Activated naive CD4-positive, alpha-beta T cell treated with anti-CD3 and anti-CD28 coated beads for 36 hours (primary cell): Measurements from ENCODE around the gene KAT6B. TPM values are rescaled to one million over a fixed set of nuclear protein-coding genes. Genes with fewer than 3 reads are reported as not detected.
"Not testable (repeated sequence)": the region's sequence is repeated elsewhere in the genome, so short reads cannot be mapped to it uniquely, and the experiment has no call there.

Experiments used
- CTCF ChIA-PET: fragments of 350-600 bp; sonication (Branson Sonifier 250); formaldehyde crosslinking; loops from one replicate; lab custom pipeline; 2021; ENCODE audit warnings: antibody characterized with exemption; lab: Charles Lee
- DNase-seq: peaks from one replicate; pipeline ENCODE4 v3.0.0-alpha.2; 2020
- H3K27ac Mint-ChIP-seq: one replicate; pipeline ENCODE4 v1.8.0; 2021; ENCODE audit warnings: mild to moderate bottlenecking, mixed read lengths
- H3K27me3 Mint-ChIP-seq: one replicate; pipeline ENCODE4 v1.8.0; 2021; ENCODE audit warnings: low read depth, mixed read lengths
- H3K36me3 Mint-ChIP-seq: one replicate; pipeline ENCODE4 v1.8.0; 2021; ENCODE audit warnings: low read depth, mixed read lengths
- H3K4me1 Mint-ChIP-seq: one replicate; pipeline ENCODE4 v1.8.0; 2021; ENCODE audit warnings: low read depth, mixed read lengths
- H3K4me3 Mint-ChIP-seq: one replicate; pipeline ENCODE4 v1.8.0; 2021; ENCODE audit warnings: mild to moderate bottlenecking, moderate library complexity, mixed read lengths
- H3K9me3 Mint-ChIP-seq: one replicate; pipeline ENCODE4 v1.8.0; 2021; ENCODE audit warnings: mixed read lengths
- intact Hi-C: fragments of 100-400 bp; cut with micrococcal nuclease; formaldehyde crosslinking; loops from one replicate; pipeline ENCODE4 v1.15.1; 2023
- total RNA-seq, 2 experiments: library from RNA; stranded (reverse); gene quantifications; one replicate each; pipeline ENCODE4 v1.2.3, GENCODE V29; 2021

KAT6B gene
- total RNA-seq, 2 experiments from 2014 or later = 17.3 to 17.9 TPM

- Mint-ChIP-seq H3K4me1 (peaks cover 42% of the 10 kb centered on the region), H3K36me3 (no peaks in the 10 kb centered on the region), H3K27ac (no peak overlapping the region), H3K4me3 (no peak overlapping the region), H3K9me3 (peaks cover 2% of the 10 kb centered on the region), H3K27me3 (no peaks in the 10 kb centered on the region)
- DNase-seq = no peak
- intact Hi-C loops = no loop called here
- CTCF ChIA-PET = interaction anchor here (1.0 to 2.1 kb wide), 2 partner anchors 9 to 959 kb away, joined by 3 to 12 read pairs; no protein-coding TSS in a partner anchor
These were observed 86.3 kb downstream of the KAT6B start for GRCh38 chr10:74912682-74913081.

- H3K4me3 Mint-ChIP-seq = peak overlapping the region; percentile 6
- DNase-seq = no peak
- CTCF ChIA-PET = interaction anchor here (0.9 to 2.1 kb wide), 2 partner anchors 10 to 323 kb away, joined by 3 to 12 read pairs; partner anchors contain the start of gene COMTD1
- no peak overlapping the region for H3K27ac Mint-ChIP-seq
- no peaks in the 10 kb centered on the region for H3K27me3 Mint-ChIP-seq
- H3K36me3 Mint-ChIP-seq = peaks cover 3% of the 10 kb centered on the region
- intact Hi-C loops = no loop called here
- peaks cover 40% of the 10 kb centered on the region for H3K4me1 Mint-ChIP-seq
- peaks cover 2% of the 10 kb centered on the region for H3K9me3 Mint-ChIP-seq
These were observed 87.1 kb downstream of the KAT6B start for GRCh38 chr10:74913377-74913979.

- CTCF ChIA-PET = interaction anchor here (0.6 to 1.6 kb wide), 3 partner anchors 16 to 271 kb away, joined by 3 read pairs; no protein-coding TSS in a partner anchor
- peaks cover 6% of the 10 kb centered on the region for H3K36me3 Mint-ChIP-seq
- DNase-seq = no peak
- intact Hi-C loops = no loop called here
- peaks cover 7% of the 10 kb centered on the region for H3K9me3 Mint-ChIP-seq
- peaks cover 25% of the 10 kb centered on the region for H3K4me1 Mint-ChIP-seq
- H3K27me3 Mint-ChIP-seq = no peaks in the 10 kb centered on the region
- no peak overlapping the region for H3K4me3 Mint-ChIP-seq
- no peak overlapping the region for H3K27ac Mint-ChIP-seq
These were observed 89.9 kb downstream of the KAT6B start for GRCh38 chr10:74916283-74916682.

- no peak for DNase-seq
- Mint-ChIP-seq H3K4me1 (peaks cover 23% of the 10 kb centered on the region), H3K36me3 (peaks cover 6% of the 10 kb centered on the region), H3K27ac (no peak overlapping the region), H3K9me3 (peaks cover 7% of the 10 kb centered on the region), H3K4me3 (no peak overlapping the region), H3K27me3 (no peaks in the 10 kb centered on the region)
- CTCF ChIA-PET = no interaction called here
- intact Hi-C loops = no loop called here
These were observed 91.2 kb downstream of the KAT6B start for GRCh38 chr10:74917481-74918077.

DNA sequence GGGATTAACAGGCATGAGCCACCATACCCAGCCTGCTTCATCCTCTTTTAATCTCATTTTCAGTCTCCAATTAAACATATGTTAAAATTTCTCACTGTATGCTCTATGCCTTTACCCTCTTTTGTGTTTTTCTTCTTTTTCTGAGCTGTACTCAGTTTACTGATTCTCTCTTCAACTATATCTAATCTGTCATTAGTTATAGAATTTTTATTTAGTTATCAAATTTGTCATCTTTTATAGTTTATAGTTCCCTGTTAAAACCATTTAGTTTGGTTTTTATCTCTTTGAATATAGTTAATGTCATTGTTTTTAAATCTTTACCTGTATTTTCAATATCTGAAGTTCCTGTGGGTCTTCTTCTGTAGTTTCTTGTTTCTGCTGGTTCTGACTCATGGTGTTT lies 93.3 kb downstream of the KAT6B start:
- Mint-ChIP-seq H3K9me3 (peaks cover 7% of the 10 kb centered on the region), H3K4me3 (no peak overlapping the region)

DNA sequence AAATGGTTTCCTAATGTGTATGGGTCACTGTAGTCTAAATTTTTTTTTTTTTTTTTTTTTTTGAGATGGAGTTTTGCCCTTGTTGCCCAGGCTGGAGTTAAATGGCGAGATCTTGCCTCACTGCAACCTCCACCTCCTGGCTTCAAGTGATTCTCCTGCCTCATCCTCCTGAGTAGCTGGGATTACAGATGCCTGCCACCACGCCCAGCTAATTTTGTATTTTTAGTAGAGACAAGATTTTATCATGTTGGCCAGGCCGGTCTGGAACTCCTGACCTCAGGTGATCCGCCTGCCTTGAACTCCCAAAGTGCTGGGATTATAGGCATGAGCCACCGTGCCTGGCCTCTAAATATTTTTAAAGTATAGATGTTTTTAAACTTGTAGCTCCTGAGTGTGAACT lies 94.7 kb downstream of the KAT6B start:
- intact Hi-C loops, H3K9me3 Mint-ChIP-seq, H3K36me3 Mint-ChIP-seq, H3K27ac Mint-ChIP-seq, DNase-seq, H3K27me3 Mint-ChIP-seq, H3K4me3 Mint-ChIP-seq: not testable (repeated sequence)
- CTCF ChIA-PET = interaction anchor here (0.6 to 1.7 kb wide), 3 partner anchors 11 to 91 kb away, joined by 3 to 4 read pairs (median 3); no protein-coding TSS in a partner anchor
- H3K4me1 Mint-ChIP-seq = peaks cover 28% of the 10 kb centered on the region

More for the DNA sequence above, 93.3 kb downstream of the KAT6B start:
- H3K4me1 Mint-ChIP-seq = peaks cover 30% of the 10 kb centered on the region
- CTCF ChIA-PET = no interaction called here
- no peaks in the 10 kb centered on the region for H3K27me3 Mint-ChIP-seq
- peaks cover 6% of the 10 kb centered on the region for H3K36me3 Mint-ChIP-seq
- intact Hi-C loops = no loop called here
- no peak for DNase-seq
- no peak overlapping the region for H3K27ac Mint-ChIP-seq

GRCh38 chr10:74921744-74922143 lies 95.3 kb downstream of the KAT6B start:
- intact Hi-C loops = no loop called here
- H3K27ac Mint-ChIP-seq = no peak overlapping the region
- peaks cover 31% of the 10 kb centered on the region for H3K4me1 Mint-ChIP-seq
- H3K4me3 Mint-ChIP-seq = no peak overlapping the region
- CTCF ChIA-PET = interaction anchor here (0.9 to 1.7 kb wide), 3 partner anchors 10 to 100 kb away, joined by 3 to 4 read pairs (median 4); no protein-coding TSS in a partner anchor
- DNase-seq = no peak
- peaks cover 6% of the 10 kb centered on the region for H3K36me3 Mint-ChIP-seq
- H3K27me3 Mint-ChIP-seq = no peaks in the 10 kb centered on the region
- H3K9me3 Mint-ChIP-seq = peaks cover 7% of the 10 kb centered on the region

- H3K27me3 Mint-ChIP-seq = no peaks in the 10 kb centered on the region
- intact Hi-C loops = no loop called here
- no peak for DNase-seq
- H3K4me3 Mint-ChIP-seq = no peak overlapping the region
- peaks cover 39% of the 10 kb centered on the region for H3K4me1 Mint-ChIP-seq
- CTCF ChIA-PET = interaction anchor here (0.5 kb wide), 1 partner anchor 255 kb away, joined by 3 read pairs; no protein-coding TSS in a partner anchor
- H3K27ac Mint-ChIP-seq = no peak overlapping the region
- H3K9me3 Mint-ChIP-seq = peaks cover 5% of the 10 kb centered on the region
- peaks cover 6% of the 10 kb centered on the region for H3K36me3 Mint-ChIP-seq
These were observed 96.5 kb downstream of the KAT6B start for GRCh38 chr10:74922921-74923320.

GRCh38 chr10:74923556-74923955 lies 97.2 kb downstream of the KAT6B start:
- intact Hi-C loops = no loop called here
- no peak overlapping the region for H3K4me3 Mint-ChIP-seq
- DNase-seq = peak; percentile 52
- peaks cover 3% of the 10 kb centered on the region for H3K36me3 Mint-ChIP-seq
- peak overlapping the region; percentile 4 for H3K27ac Mint-ChIP-seq
- H3K9me3 Mint-ChIP-seq = peaks cover 5% of the 10 kb centered on the region
- H3K4me1 Mint-ChIP-seq = peaks cover 41% of the 10 kb centered on the region
- CTCF ChIA-PET = no interaction called here
- H3K27me3 Mint-ChIP-seq = no peaks in the 10 kb centered on the region

- Mint-ChIP-seq H3K4me3 (no peak overlapping the region), H3K36me3 (peaks cover 3% of the 10 kb centered on the region), H3K27me3 (no peaks in the 10 kb centered on the region), H3K9me3 (peaks cover 5% of the 10 kb centered on the region), H3K27ac (no peak overlapping the region), H3K4me1 (peaks cover 41% of the 10 kb centered on the region)
- CTCF ChIA-PET = interaction anchor here (0.5 kb wide), 1 partner anchor 40 kb away, joined by 3 read pairs; no protein-coding TSS in a partner anchor
- intact Hi-C loops = no loop called here
- no peak for DNase-seq
These were observed 98.0 kb downstream of the KAT6B start for GRCh38 chr10:74924251-74924963.

GRCh38 chr10:74925291-74925690 lies 98.9 kb downstream of the KAT6B start:
- H3K4me3 Mint-ChIP-seq = no peak overlapping the region
- intact Hi-C loops = no loop called here
- no peaks in the 10 kb centered on the region for H3K27me3 Mint-ChIP-seq
- CTCF ChIA-PET = no interaction called here
- H3K9me3 Mint-ChIP-seq = no peaks in the 10 kb centered on the region
- peaks cover 41% of the 10 kb centered on the region for H3K4me1 Mint-ChIP-seq
- H3K36me3 Mint-ChIP-seq = no peaks in the 10 kb centered on the region
- no peak overlapping the region for H3K27ac Mint-ChIP-seq
- no peak for DNase-seq

- no peak overlapping the region for H3K27ac Mint-ChIP-seq
- CTCF ChIA-PET = no interaction called here
- DNase-seq = no peak
- no peaks in the 10 kb centered on the region for H3K36me3 Mint-ChIP-seq
- H3K9me3 Mint-ChIP-seq = no peaks in the 10 kb centered on the region
- H3K4me1 Mint-ChIP-seq = peaks cover 43% of the 10 kb centered on the region
- intact Hi-C loops = no loop called here
- H3K4me3 Mint-ChIP-seq = no peak overlapping the region
- H3K27me3 Mint-ChIP-seq = no peaks in the 10 kb centered on the region
These were observed 99.3 kb downstream of the KAT6B start for GRCh38 chr10:74925708-74926107.
